AG20443 (cell line): ENCODE results near the gene GABRA5.

Experiments
- DNase-seq: peaks from one replicate; pipeline ENCODE4 v3.0.0; 2012; ENCODE audit warnings: low spot score, mixed read lengths

The GABRA5 gene

GRCh38 chr15:26928051-26928450, 61.2 kb downstream of the GABRA5 start:
- DNase-seq, result no peak

GRCh38 chr15:26929588-26929987, 62.7 kb downstream of the GABRA5 start:
- DNase-seq, result no peak

- no peak for DNase-seq
Observed at GRCh38 chr15:26934848-26935247, 68.0 kb downstream of the GABRA5 start.

GRCh38 chr15:26935322-26935721, 68.5 kb downstream of the GABRA5 start:
- no peak for DNase-seq

- DNase-seq, result no peak
Observed at GRCh38 chr15:26936502-26936901, 69.6 kb downstream of the GABRA5 start.

- DNase-seq, result no peak
Observed at GRCh38 chr15:26937134-26937533, 70.3 kb downstream of the GABRA5 start.

- no peak for DNase-seq
Observed at GRCh38 chr15:26939398-26939797, 72.5 kb downstream of the GABRA5 start.

- no peak for DNase-seq
Observed at GRCh38 chr15:26941489-26941888, 74.6 kb downstream of the GABRA5 start.

GRCh38 chr15:26943866-26944265, 77.0 kb downstream of the GABRA5 start:
- DNase-seq, result no peak

- DNase-seq, result no peak
Observed at GRCh38 chr15:26945046-26945445, 78.2 kb downstream of the GABRA5 start.

GRCh38 chr15:26950001-26950400, 83.1 kb downstream of the GABRA5 start:
- no peak for DNase-seq

GRCh38 chr15:26954403-26954802, 87.5 kb downstream of the GABRA5 start:
- DNase-seq, result no peak

GRCh38 chr15:26967719-26968269, 100.9 kb downstream of the GABRA5 start:
- no peak for DNase-seq

- no peak for DNase-seq
Observed at GRCh38 chr15:26968806-26969205, 101.9 kb downstream of the GABRA5 start.

GRCh38 chr15:26970712-26971210, 103.9 kb downstream of the GABRA5 start, which contains the start of gene GABRG3:
Gene GABRG3 (plus strand): TSS chr15:26971181.
- no peak for DNase-seq

GRCh38 chr15:26971271-26972018, 104.6 kb downstream of the GABRA5 start:
- no peak for DNase-seq

GRCh38 chr15:26972636-26973035, 105.8 kb downstream of the GABRA5 start:
- DNase-seq, result no peak

- no peak for DNase-seq
Observed at GRCh38 chr15:26974120-26974780, 107.4 kb downstream of the GABRA5 start.

- no peak for DNase-seq
Observed at GRCh38 chr15:26981492-26981891, 114.6 kb downstream of the GABRA5 start.

GRCh38 chr15:26983822-26984221, 117.0 kb downstream of the GABRA5 start:
- DNase-seq, result no peak

- no peak for DNase-seq
Observed at GRCh38 chr15:26985050-26985449, 118.2 kb downstream of the GABRA5 start.

GRCh38 chr15:26996250-26996649, 129.4 kb downstream of the GABRA5 start:
- no peak for DNase-seq
